CD4-positive, alpha-beta T cell (primary cell): ENCODE measurements around the gene CYP4Z1. TPM values are rescaled to one million over a fixed set of nuclear protein-coding genes. Genes with fewer than 3 reads are reported as not detected.
"Not testable (repeated sequence)": the region's sequence is repeated elsewhere in the genome, so short reads cannot be mapped to it uniquely, and the experiment has no call there.

ENCODE experiments used
- ATAC-seq: fragments of 200-7000 bp; cut with Tn5 transposase; one replicate; pipeline ENCODE4 v1.10.0; 2022; ENCODE audit warnings: mild to moderate bottlenecking; ENCODE audit not compliant: poor library complexity
- CTCF ChIA-PET: fragments of 350-600 bp; sonication (Branson Sonifier 250); formaldehyde crosslinking; loops from one replicate; lab custom pipeline; 2021; ENCODE audit warnings: antibody characterized with exemption, inconsistent platforms; lab: Charles Lee
- POLR2A ChIA-PET: fragments of 350-600 bp; sonication (Branson Sonifier 250); formaldehyde crosslinking; loops from one replicate; lab custom pipeline; 2021; ENCODE audit warnings: antibody characterized with exemption, inconsistent platforms; lab: Charles Lee
- DNase-seq, 14 experiments: peaks; one replicate each; pipeline ENCODE4 v3.0.0-alpha.2; 2013 to 2020; ENCODE audit warnings: mixed read lengths in 2 of 14
- H3K27ac ChIP-seq, 2 donors: one replicate each; pipeline versions ENCODE4 v1.5.1 to v1.7.0; 2013; ENCODE audit warnings: low read length in 2 of 2, low read depth in 1 of 2, mild to moderate bottlenecking in 1 of 2
- H3K27me3 ChIP-seq, 2 experiments: 1 replicate in 1 of 2; 2 replicates in 1 of 2; pipeline versions ENCODE4 v1.6.1 to v1.7.0; 2013; ENCODE audit warnings: low read length in 2 of 2, control low read depth in 1 of 2, mild to moderate bottlenecking in 1 of 2, moderate library complexity in 1 of 2; ENCODE audit not compliant: insufficient read depth in 2 of 2, control insufficient read depth in 1 of 2
- H3K36me3 ChIP-seq: one replicate; pipeline ENCODE4 v1.6.1; 2013; ENCODE audit warnings: low read length, control low read depth; ENCODE audit not compliant: insufficient read depth
- H3K4me1 ChIP-seq: one replicate; pipeline ENCODE4 v1.6.1; 2013; ENCODE audit warnings: low read length, control low read depth; ENCODE audit not compliant: insufficient read depth
- H3K4me3 ChIP-seq: one replicate; pipeline ENCODE4 v1.5.1; 2013; ENCODE audit warnings: mild to moderate bottlenecking, low read length, moderate library complexity
- H3K9me3 ChIP-seq, 2 experiments: 1 replicate in 1 of 2; 2 replicates in 1 of 2; pipeline versions ENCODE4 v1.6.1 to v1.7.0; 2013; ENCODE audit warnings: low read length in 2 of 2, mild to moderate bottlenecking in 2 of 2, control low read depth in 1 of 2, moderate library complexity in 1 of 2; ENCODE audit not compliant: control insufficient read depth in 1 of 2, insufficient read depth in 1 of 2
- H3K27ac Mint-ChIP-seq: one replicate; pipeline ENCODE4 v1.8.0; 2020; ENCODE audit warnings: mixed read lengths
- H3K27me3 Mint-ChIP-seq: one replicate; pipeline ENCODE4 v1.8.0; 2021; ENCODE audit warnings: mixed read lengths
- H3K36me3 Mint-ChIP-seq: one replicate; pipeline ENCODE4 v1.8.0; 2021; ENCODE audit warnings: low read depth, mixed read lengths
- H3K4me1 Mint-ChIP-seq: one replicate; pipeline ENCODE4 v1.8.0; 2021; ENCODE audit warnings: low read depth, mixed read lengths
- H3K4me3 Mint-ChIP-seq: one replicate; pipeline ENCODE4 v1.8.0; 2020; ENCODE audit warnings: mild to moderate bottlenecking, mixed read lengths
- H3K9me3 Mint-ChIP-seq: one replicate; pipeline ENCODE4 v1.8.0; 2020; ENCODE audit warnings: mixed read lengths
- CTCF ChIP-seq: fragments of 200-600 bp; IDR thresholded peaks from one replicate; pipeline ENCODE4 v1.8.0; 2022; ENCODE audit warnings: antibody characterized with exemption, mild to moderate bottlenecking
- intact Hi-C, 2 experiments: fragments of 100-400 bp; cut with DNase I in 1 of 2; cut with micrococcal nuclease in 1 of 2; formaldehyde crosslinking; loops; one replicate each; pipeline versions ENCODE4 v1.15.1 to v1.9.0; 2023 to 2025; cut with DNase I, micrococcal nuclease
- total RNA-seq, 174 experiments: library from RNA in 2 of 174; stranded (reverse) in 2 of 174; gene quantifications; one replicate each; pipeline ENCODE4 v1.2.3 and lab custom pipeline; 2021 to 2026

The CYP4Z1 gene
- total RNA-seq, 2 experiments from 2014 or later: not detected

GRCh38 chr1:47031585-47031984 is 35.4 kb upstream of the CYP4Z1 start:
- H3K27me3 Mint-ChIP-seq: peaks cover 27% of the 10 kb centered on the region
- no peak overlapping the region for H3K4me3 ChIP-seq
- peaks cover 0 to 4% of the 10 kb centered on the region in 2 experiments for H3K27me3 ChIP-seq
- no peak overlapping the region for H3K4me3 Mint-ChIP-seq
- no peak overlapping the region for H3K27ac ChIP-seq
- no peaks in the 10 kb centered on the region for H3K4me1 Mint-ChIP-seq
- no peak for ATAC-seq
- H3K9me3 ChIP-seq: no peaks in the 10 kb centered on the region
- no peaks in the 10 kb centered on the region for H3K4me1 ChIP-seq
- no peak overlapping the region for H3K27ac Mint-ChIP-seq
- no peak for TF ChIP-seq CTCF
- no peak for DNase-seq
- ChIA-PET POLR2A (no interaction called here), CTCF (no interaction called here)
- intact Hi-C loops: no loop called here
- H3K9me3 Mint-ChIP-seq: no peaks in the 10 kb centered on the region
- H3K36me3 ChIP-seq: no peaks in the 10 kb centered on the region
- H3K36me3 Mint-ChIP-seq: no peaks in the 10 kb centered on the region

GRCh38 chr1:47036764-47037163 is 30.3 kb upstream of the CYP4Z1 start:
- Histone ChIP-seq H3K4me3 (no peak overlapping the region), H3K4me1 (no peaks in the 10 kb centered on the region), H3K36me3 (no peaks in the 10 kb centered on the region), H3K27ac (no peak overlapping the region), H3K27me3 (peaks cover 0 to 2% of the 10 kb centered on the region in 2 experiments), H3K9me3 (no peaks in the 10 kb centered on the region)
- Mint-ChIP-seq H3K4me1 (no peaks in the 10 kb centered on the region), H3K27me3 (peaks cover 30% of the 10 kb centered on the region), H3K27ac (no peak overlapping the region), H3K4me3 (no peak overlapping the region), H3K36me3 (no peaks in the 10 kb centered on the region), H3K9me3 (no peaks in the 10 kb centered on the region)
- no peak for DNase-seq
- ChIA-PET CTCF (no interaction called here), POLR2A (no interaction called here)
- TF ChIP-seq CTCF: no peak
- intact Hi-C loops: no loop called here
- ATAC-seq: no peak

- peaks cover 14% of the 10 kb centered on the region in 2 experiments for H3K27me3 ChIP-seq
- ChIA-PET POLR2A (no interaction called here), CTCF (no interaction called here)
- Mint-ChIP-seq H3K4me1 (peaks cover 7% of the 10 kb centered on the region), H3K27me3 (peaks cover 51% of the 10 kb centered on the region), H3K36me3 (peaks cover 4% of the 10 kb centered on the region), H3K9me3 (peaks cover 2% of the 10 kb centered on the region), H3K27ac (no peak overlapping the region), H3K4me3 (no peak overlapping the region)
- TF ChIP-seq CTCF: no peak
- no peaks in the 10 kb centered on the region for H3K4me1 ChIP-seq
- H3K9me3 ChIP-seq: peaks cover 0 to 11% of the 10 kb centered on the region in 2 experiments
- no peak overlapping the region for H3K27ac ChIP-seq
- H3K4me3 ChIP-seq: no peak overlapping the region
- intact Hi-C loops: no loop called here
- DNase-seq (no peak), ATAC-seq (no peak)
- H3K36me3 ChIP-seq: no peaks in the 10 kb centered on the region
These were observed 7.7 kb upstream of the CYP4Z1 start for GRCh38 chr1:47059376-47059775.

DNA sequence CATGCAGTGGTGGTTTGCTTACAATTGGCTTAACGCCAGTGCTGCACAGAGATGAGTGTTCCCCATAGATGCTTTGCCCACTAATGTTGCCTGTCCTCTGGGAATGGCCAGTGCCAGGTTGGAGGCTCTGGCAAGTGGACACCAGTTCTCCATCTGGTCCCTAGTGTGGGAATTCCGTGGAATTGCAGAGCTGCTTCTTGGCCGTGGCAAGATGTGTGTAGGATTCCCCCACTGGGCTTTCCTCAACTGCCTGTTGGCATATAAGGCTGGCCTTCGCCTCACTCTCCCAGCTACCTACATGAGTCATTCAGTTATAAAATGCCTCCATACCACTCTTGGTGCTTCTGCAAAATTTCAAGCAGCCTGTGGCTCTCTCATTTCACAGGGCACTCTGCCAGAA is 2.0 kb downstream of the CYP4Z1 start:
- H3K9me3 Mint-ChIP-seq, H3K36me3 Mint-ChIP-seq, H3K27ac ChIP-seq, H3K4me1 Mint-ChIP-seq, CTCF ChIA-PET, POLR2A ChIA-PET, H3K4me3 Mint-ChIP-seq, H3K27me3 ChIP-seq, H3K36me3 ChIP-seq, ATAC-seq, H3K27ac Mint-ChIP-seq, DNase-seq, intact Hi-C loops, H3K9me3 ChIP-seq, H3K4me3 ChIP-seq, H3K4me1 ChIP-seq: not testable (repeated sequence)
- H3K27me3 Mint-ChIP-seq: peaks cover 28% of the 10 kb centered on the region

GRCh38 chr1:47069509-47069908 is 2.5 kb downstream of the CYP4Z1 start:
- H3K9me3 ChIP-seq, H3K27ac ChIP-seq, H3K9me3 Mint-ChIP-seq, H3K4me3 Mint-ChIP-seq, intact Hi-C loops, H3K4me1 Mint-ChIP-seq, DNase-seq, ATAC-seq, H3K27ac Mint-ChIP-seq, H3K36me3 Mint-ChIP-seq, POLR2A ChIA-PET, CTCF ChIA-PET, H3K4me1 ChIP-seq, H3K36me3 ChIP-seq, H3K27me3 ChIP-seq, H3K4me3 ChIP-seq: not testable (repeated sequence)
- peaks cover 24% of the 10 kb centered on the region for H3K27me3 Mint-ChIP-seq
